Transverse colon (tissue), 4 donors: ENCODE results near the gene BAHCC1. TPM values are rescaled to one million over a fixed set of nuclear protein-coding genes. Genes with fewer than 3 reads are reported as not detected.

Experiments
- DNase-seq: peaks from one replicate; pipeline ENCODE4 v3.0.0-alpha.2; 2019
- H3K27ac ChIP-seq, 4 donors: fragments of 200-600 bp; sonication (generic); 2 replicates each; pipeline ENCODE4 v1.5.1; 2016 to 2018; ENCODE audit warnings: inconsistent platforms in 4 of 4
- H3K27me3 ChIP-seq: fragments of 200-600 bp; sonication (generic); 2 replicates; pipeline ENCODE4 v1.5.1; 2017; ENCODE audit warnings: inconsistent platforms
- H3K36me3 ChIP-seq, 4 donors: fragments of 200-600 bp; sonication (generic); 2 replicates each; pipeline ENCODE4 v1.5.1; 2017 to 2019; ENCODE audit warnings: inconsistent platforms in 4 of 4
- H3K4me1 ChIP-seq, 4 donors: fragments of 200-600 bp; sonication (generic); 2 replicates each; pipeline ENCODE4 v1.5.1; 2017 to 2020; ENCODE audit warnings: inconsistent platforms in 4 of 4
- H3K4me3 ChIP-seq, 4 donors: fragments of 200-600 bp; sonication (generic); 1 replicate in 1 of 4; 2 replicates in 3 of 4; pipeline versions ENCODE4 v1.5.1 to v1.6.1; 2017 to 2019; ENCODE audit warnings: inconsistent platforms in 4 of 4
- H3K9me3 ChIP-seq, 2 donors: fragments of 200-600 bp; sonication (generic); 2 replicates each; pipeline ENCODE4 v1.5.1; 2017 to 2019; ENCODE audit warnings: inconsistent platforms in 2 of 2
- CTCF ChIP-seq, 5 experiments: fragments of 200-600 bp in 3 of 5; fragments of 450-650 bp in 2 of 5; sonication (generic) in 3 of 5; IDR thresholded peaks; 1 replicate in 2 of 5; 2 replicates in 3 of 5; pipeline ENCODE4 v1.5.1; 2016 to 2017; ENCODE audit warnings: antibody characterized with exemption in 5 of 5, inconsistent platforms in 3 of 5, mild to moderate bottlenecking in 2 of 5, moderate library complexity in 1 of 5
- EP300 ChIP-seq: sonication (generic); formaldehyde crosslinking; IDR thresholded peaks from one replicate; pipeline ENCODE4 v1.6.1; 2017; ENCODE audit warnings: antibody characterized with exemption, low read depth
- POLR2A ChIP-seq: fragments of 450-650 bp; IDR thresholded peaks from one replicate; pipeline ENCODE4 v1.6.1; 2016; ENCODE audit warnings: antibody characterized with exemption, mild to moderate bottlenecking, moderate library complexity
- POLR2AphosphoS5 ChIP-seq, 3 donors: sonication (generic); formaldehyde crosslinking; IDR thresholded peaks; one replicate each; pipeline ENCODE4 v1.6.1; 2016; ENCODE audit warnings: antibody characterized with exemption in 3 of 3
- WGBS, 2 donors: methylation state at CpG; one replicate each; pipeline ENCODE4 v1.1.5; 2018; ENCODE audit warnings: low coverage in 1 of 2; 5-methylcytosine and 5-hydroxymethylcytosine counted together
- in situ Hi-C, 4 donors: fragments of 200-750 bp; cut with MboI; loops; one replicate each; pipeline versions ENCODE4 v1.15.0 to v1.15.1; 2017; ENCODE audit warnings: low sequenced_read_pairs in 3 of 4, low pct_ligation_motif_present in 1 of 4, low pct_unique_long_range_greater_than_20kb in 1 of 4
- intact Hi-C: fragments of 100-400 bp; cut with DNase I; formaldehyde crosslinking; loops from one replicate; pipeline ENCODE4 v1.15.1; 2023; ENCODE audit warnings: low total_unique reads
- total RNA-seq, 4 donors: library from RNA; depleted of rRNA; stranded (reverse); fragments of >200 nt; gene quantifications; one replicate each; pipeline ENCODE4 v1.1.0, GENCODE V29; 2016

Gene BAHCC1
- total RNA-seq, 4 donors from 2014 or later: 8.7 to 133 (median 12.4) TPM

GRCh38 chr17:81479175-81480071 lies 84.2 kb downstream of the BAHCC1 start:
- in situ Hi-C loops (loop anchor here (10.0 to 25.0 kb wide), 4 partner anchors 92 to 225 kb away; partner anchors contain the start of genes BAHCC1 (in 1 of the 4) and SLC38A10 (in 1 of the 4)), intact Hi-C loops (loop anchor here (5.0 kb wide), 2 partner anchors 187 to 227 kb away; no protein-coding TSS in a partner anchor)
- H3K4me1 ChIP-seq: peaks cover 9 to 23% (median 20%) of the 10 kb centered on the region in 4 donors
- H3K9me3 ChIP-seq: no peaks in the 10 kb centered on the region
- no peak for DNase-seq
- no peak for TF ChIP-seq POLR2AphosphoS5 (IDR thresholded peaks at IDR 0.05)
- TF ChIP-seq CTCF (IDR thresholded peaks at IDR 0.05): no peak
- no peak for TF ChIP-seq POLR2A
- TF ChIP-seq EP300: no peak
- H3K36me3 ChIP-seq: no peaks in the 10 kb centered on the region
- peaks cover 29% of the 10 kb centered on the region for H3K27me3 ChIP-seq
- H3K27ac ChIP-seq: no peak overlapping the region
- 57 to 85% methylated on average over 1 to 20 of the region's 20 CpGs for WGBS, 2 donors
- no peak overlapping the region for H3K4me3 ChIP-seq

GRCh38 chr17:81480140-81481072 lies 85.1 kb downstream of the BAHCC1 start:
- Histone ChIP-seq H3K9me3 (no peaks in the 10 kb centered on the region), H3K27ac (no peak overlapping the region), H3K27me3 (peaks cover 29% of the 10 kb centered on the region), H3K36me3 (no peaks in the 10 kb centered on the region), H3K4me3 (no peak overlapping the region), H3K4me1 (peaks cover 14 to 28% (median 25%) of the 10 kb centered on the region in 4 donors)
- TF ChIP-seq EP300: no peak
- TF ChIP-seq CTCF (IDR thresholded peaks at IDR 0.05): no peak
- no peak for TF ChIP-seq POLR2A
- TF ChIP-seq POLR2AphosphoS5 (IDR thresholded peaks at IDR 0.05): no peak
- DNase-seq: no peak
- intact Hi-C loops: loop anchor here (5.0 kb wide), 2 partner anchors 188 to 228 kb away; no protein-coding TSS in a partner anchor
- 68% methylated on average over 21 of the region's 21 CpGs; no CpG with 5 or more reads in 1 of the 2 donors for WGBS, 2 donors
- in situ Hi-C loops: loop anchor here in 3 of 4 donors (25.0 kb wide), 3 partner anchors 93 to 218 kb away; partner anchors contain the start of genes BAHCC1 (in 1 of the 3) and SLC38A10 (in 1 of the 3)

DNA sequence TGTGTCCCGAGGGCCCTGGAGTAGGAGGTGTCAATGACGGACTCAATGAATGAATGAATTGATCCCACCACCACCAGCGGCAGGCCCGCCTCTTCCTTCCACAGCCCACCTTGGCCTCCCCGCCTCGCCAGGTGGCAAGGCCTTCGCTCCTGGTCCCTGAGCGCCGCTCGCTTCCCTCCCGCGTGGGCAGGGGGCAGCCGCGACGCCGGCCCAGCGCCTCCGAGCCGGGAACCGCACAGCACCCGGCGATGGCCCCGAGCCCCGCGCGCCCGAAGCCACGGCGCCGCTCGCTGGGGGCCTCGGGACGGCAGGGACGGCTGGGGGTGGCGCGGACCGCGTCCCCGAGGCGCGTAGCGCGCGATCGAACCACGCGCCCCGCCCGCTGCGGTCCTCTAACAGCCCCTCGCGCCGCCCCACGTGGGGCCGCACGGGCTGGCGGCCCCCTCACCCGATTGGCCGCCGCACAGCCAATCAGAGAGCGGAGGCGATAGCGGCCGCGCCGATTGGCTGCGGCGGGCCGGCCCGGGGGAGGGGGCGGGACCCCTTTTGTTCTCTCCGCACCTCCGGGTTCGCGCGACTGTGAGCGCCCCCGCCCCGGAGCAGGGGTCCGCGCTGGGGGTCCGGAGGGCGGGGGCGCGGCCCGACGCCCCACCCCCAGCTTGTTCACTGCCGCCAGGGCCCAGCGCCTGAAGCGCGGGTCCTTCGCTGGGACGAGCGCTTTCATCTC lies 86.0 kb downstream of the BAHCC1 start:
- in situ Hi-C loops (loop anchor here in 3 of 4 donors (25.0 kb wide), 3 partner anchors 94 to 219 kb away; partner anchors contain the start of genes BAHCC1 (in 1 of the 3) and SLC38A10 (in 1 of the 3)), intact Hi-C loops (loop anchor here (5.0 kb wide), 2 partner anchors 189 to 229 kb away; no protein-coding TSS in a partner anchor)
- Histone ChIP-seq H3K4me1 (peaks cover 14 to 28% (median 25%) of the 10 kb centered on the region in 4 donors), H3K9me3 (no peaks in the 10 kb centered on the region), H3K27me3 (peaks cover 29% of the 10 kb centered on the region), H3K27ac (no peak overlapping the region), H3K4me3 (peak overlapping the region; percentile 32 to 53 (median 38)), H3K36me3 (no peaks in the 10 kb centered on the region)
- no peak for TF ChIP-seq POLR2AphosphoS5 (IDR thresholded peaks at IDR 0.05)
- no peak for TF ChIP-seq CTCF (IDR thresholded peaks at IDR 0.05)
- TF ChIP-seq POLR2A: no peak
- no peak for TF ChIP-seq EP300
- peak; percentile 57 for DNase-seq
- 33% methylated on average over 24 of the region's 94 CpGs; no CpG with 5 or more reads in 1 of the 2 donors for WGBS, 2 donors
